Measurements from ENCODE around the gene RECK. TPM values are rescaled to one million over a fixed set of nuclear protein-coding genes. Genes with fewer than 3 reads are reported as not detected.
A peak's percentile ranks its signal among the peaks of the same experiment; 100 is the strongest.

Gene RECK
- total RNA-seq, 2 donors from 2014 or later: 6.3 to 6.8 TPM

DNA sequence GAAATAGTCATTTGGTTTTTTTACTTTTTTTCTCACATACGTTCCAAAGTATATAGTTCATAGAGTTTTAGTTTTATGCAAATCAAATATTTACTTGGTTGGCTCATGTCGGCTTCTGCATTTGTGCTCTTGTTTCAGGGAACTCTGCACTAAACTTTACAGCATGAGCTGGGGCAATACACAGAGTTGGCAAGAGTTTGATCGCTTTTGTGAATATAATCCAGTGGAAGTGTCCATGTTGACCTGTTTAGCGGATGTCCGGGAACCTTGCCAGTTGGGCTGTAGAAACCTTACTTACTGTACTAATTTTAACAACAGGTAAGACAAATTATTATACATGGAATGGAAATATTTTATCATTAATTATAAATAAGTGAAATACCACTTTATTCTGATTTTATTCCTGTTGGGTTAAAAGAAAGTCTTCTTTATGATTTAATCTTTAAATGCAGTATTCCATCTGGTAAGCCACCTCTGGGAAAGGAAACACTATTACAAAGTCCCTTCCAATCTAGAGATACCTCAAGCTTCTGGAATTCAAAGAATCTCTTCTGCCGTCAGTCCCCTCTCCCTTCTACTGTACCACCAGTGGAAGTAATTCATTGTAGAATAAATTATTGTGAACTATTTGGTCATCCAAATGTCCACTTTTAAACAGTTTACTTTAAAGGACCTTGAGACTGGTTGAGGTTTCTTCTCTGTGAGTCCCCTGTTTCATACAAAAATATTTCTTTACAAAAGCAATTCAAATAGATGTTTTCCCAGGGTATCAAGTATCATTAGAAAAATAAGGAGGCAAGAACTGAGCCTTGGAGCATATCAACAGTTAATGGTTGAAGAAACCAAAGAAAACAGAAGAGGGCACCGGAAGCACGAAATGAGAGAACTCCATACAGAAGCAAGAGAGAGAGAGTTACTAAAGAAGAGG is 54.6 kb downstream of the RECK start:
- H3K27me3 Mint-ChIP-seq (ENCODE audit: low read depth): no peaks in the 10 kb centered on the region
- peaks cover 3% of the 10 kb centered on the region in 2 donors for H3K9me3 Mint-ChIP-seq
- H3K27ac Mint-ChIP-seq: peak overlapping the region; percentile 23
- ATAC-seq (replicated peaks in 1 of 2): no peak
- H3K4me1 Mint-ChIP-seq (ENCODE audit: low read depth): peaks cover 20% of the 10 kb centered on the region
- peak overlapping the region; percentile 6 to 23 for H3K4me3 Mint-ChIP-seq
- DNase-seq: no peak
- peaks cover 6% of the 10 kb centered on the region in 2 donors for H3K36me3 Mint-ChIP-seq (ENCODE audit: insufficient read depth in 2 of 2)

DNA sequence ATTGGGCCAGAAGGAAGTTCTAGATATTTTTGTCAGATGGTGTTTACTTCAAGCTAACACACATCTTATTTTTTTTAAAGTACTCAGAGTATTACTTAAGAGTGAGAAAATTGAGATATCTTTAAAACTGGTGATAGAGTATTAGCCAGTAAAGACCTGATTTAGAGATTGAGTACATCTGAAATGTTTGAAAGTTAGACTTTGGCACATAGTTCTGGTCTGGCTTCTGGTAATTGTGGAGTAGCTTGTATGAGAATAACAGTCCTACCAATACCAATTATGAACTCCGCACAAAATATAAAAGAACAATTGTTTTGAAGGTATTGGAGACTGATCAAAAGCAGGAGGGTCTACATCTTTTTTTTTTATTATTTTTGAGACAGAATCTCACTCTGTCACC is 55.3 kb downstream of the RECK start:
- peaks cover 3% of the 10 kb centered on the region in 2 donors for H3K9me3 Mint-ChIP-seq
- no peaks in the 10 kb centered on the region for H3K27me3 Mint-ChIP-seq (ENCODE audit: low read depth)
- DNase-seq: no peak
- peaks cover 4 to 6% of the 10 kb centered on the region in 2 donors for H3K36me3 Mint-ChIP-seq (ENCODE audit: insufficient read depth in 2 of 2)
- H3K27ac Mint-ChIP-seq: peak overlapping the region; percentile 23
- peaks cover 20% of the 10 kb centered on the region for H3K4me1 Mint-ChIP-seq (ENCODE audit: low read depth)
- no peak for ATAC-seq (replicated peaks in 1 of 2)
- H3K4me3 Mint-ChIP-seq: no peak overlapping the region

GRCh38 chr9:36092509-36093215 is 55.9 kb downstream of the RECK start:
- Mint-ChIP-seq H3K9me3 (peaks cover 3% of the 10 kb centered on the region in 2 donors), H3K27me3 (ENCODE audit: low read depth) (no peaks in the 10 kb centered on the region), H3K36me3 (ENCODE audit: insufficient read depth in 2 of 2) (peaks cover 2 to 6% of the 10 kb centered on the region in 2 donors), H3K4me1 (ENCODE audit: low read depth) (peaks cover 20% of the 10 kb centered on the region), H3K27ac (peak overlapping the region; percentile 64), H3K4me3 (peak overlapping the region; percentile 33 to 54)
- DNase-seq (peak; percentile 45 to 51), ATAC-seq (replicated peaks in 1 of 2) (peak; percentile 96 to 97)

GRCh38 chr9:36093384-36093783 is 56.7 kb downstream of the RECK start:
- peaks cover 3% of the 10 kb centered on the region in 2 donors for H3K9me3 Mint-ChIP-seq
- no peak overlapping the region for H3K4me3 Mint-ChIP-seq
- H3K36me3 Mint-ChIP-seq (ENCODE audit: insufficient read depth in 2 of 2): peaks cover 2 to 6% of the 10 kb centered on the region in 2 donors
- H3K27me3 Mint-ChIP-seq (ENCODE audit: low read depth): no peaks in the 10 kb centered on the region
- ATAC-seq (replicated peaks in 1 of 2): no peak
- peaks cover 20% of the 10 kb centered on the region for H3K4me1 Mint-ChIP-seq (ENCODE audit: low read depth)
- no peak for DNase-seq
- no peak overlapping the region for H3K27ac Mint-ChIP-seq

- peaks cover 8% of the 10 kb centered on the region for H3K4me1 Mint-ChIP-seq (ENCODE audit: low read depth)
- ATAC-seq (replicated peaks in 1 of 2) (no peak), DNase-seq (no peak)
- H3K4me3 Mint-ChIP-seq: no peak overlapping the region
- H3K36me3 Mint-ChIP-seq (ENCODE audit: insufficient read depth in 2 of 2): no peaks in the 10 kb centered on the region
- no peak overlapping the region for H3K27ac Mint-ChIP-seq
- no peaks in the 10 kb centered on the region for H3K27me3 Mint-ChIP-seq (ENCODE audit: low read depth)
- no peaks in the 10 kb centered on the region for H3K9me3 Mint-ChIP-seq
These were observed 63.0 kb downstream of the RECK start for GRCh38 chr9:36099718-36100117.

DNA sequence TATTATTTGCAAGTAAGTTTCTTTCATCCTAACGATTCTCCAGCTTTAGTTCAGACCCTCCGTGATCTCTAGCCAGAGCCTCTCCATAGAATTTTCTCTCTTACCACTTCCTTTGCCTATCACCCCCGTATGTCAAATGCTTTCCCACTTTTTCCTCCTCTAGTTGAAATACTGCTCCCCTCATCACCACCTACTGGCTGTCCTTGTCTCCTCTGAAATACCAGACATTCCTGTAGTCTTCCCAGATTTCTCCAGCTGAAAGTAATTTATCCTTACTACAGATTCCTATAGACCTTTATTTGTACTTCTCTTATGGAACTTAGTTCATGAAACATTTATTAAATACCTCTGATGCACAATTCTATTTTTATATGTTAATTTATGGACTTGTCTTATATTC is 63.8 kb downstream of the RECK start:
- Mint-ChIP-seq H3K27ac (no peak overlapping the region), H3K36me3 (ENCODE audit: insufficient read depth in 2 of 2) (no peaks in the 10 kb centered on the region), H3K4me1 (ENCODE audit: low read depth) (peaks cover 8% of the 10 kb centered on the region), H3K4me3 (no peak overlapping the region), H3K9me3 (no peaks in the 10 kb centered on the region), H3K27me3 (ENCODE audit: low read depth) (no peaks in the 10 kb centered on the region)
- no peak for ATAC-seq (replicated peaks in 1 of 2)
- DNase-seq: no peak

DNA sequence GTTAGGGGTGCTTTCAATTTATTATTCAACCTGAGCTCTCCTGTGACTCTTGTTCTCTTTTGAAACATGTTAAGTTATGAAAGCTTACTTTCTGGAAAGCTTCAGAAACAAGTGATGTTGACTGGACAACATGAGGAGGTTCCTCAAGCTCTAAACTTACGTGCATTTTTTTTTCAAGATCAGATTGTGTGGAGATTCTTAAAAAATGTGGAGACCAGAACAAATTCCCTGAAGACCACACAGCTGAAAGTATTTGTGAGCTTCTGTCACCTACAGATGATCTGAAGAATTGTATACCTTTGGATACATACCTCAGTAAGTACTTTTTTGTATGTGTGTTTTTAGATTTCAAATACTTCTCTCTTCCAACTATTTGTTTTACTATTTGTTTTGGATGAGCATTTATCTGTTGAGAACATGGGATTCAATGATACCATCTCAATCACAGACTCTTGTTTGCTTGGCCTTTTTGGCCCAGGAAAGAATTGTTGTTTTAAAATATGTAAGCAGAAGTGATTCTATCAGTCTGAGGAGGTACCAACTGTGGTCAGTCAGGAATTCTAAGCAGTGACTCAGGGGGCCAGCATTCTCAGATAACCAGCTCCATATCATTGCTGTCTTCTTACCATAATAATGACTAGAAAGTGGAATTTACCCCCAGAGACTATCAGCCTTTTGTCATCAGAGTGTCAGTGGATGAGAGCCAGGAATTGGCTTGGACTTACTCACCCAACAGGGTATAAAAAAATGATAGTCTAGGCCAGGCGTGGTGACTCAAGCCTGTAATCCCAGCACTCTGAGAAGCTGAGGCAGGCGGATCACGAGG is 65.4 kb downstream of the RECK start:
- ATAC-seq (replicated peaks in 1 of 2) (no peak), DNase-seq (no peak)
- no peaks in the 10 kb centered on the region for H3K9me3 Mint-ChIP-seq
- H3K4me3 Mint-ChIP-seq: no peak overlapping the region
- H3K27ac Mint-ChIP-seq: no peak overlapping the region
- H3K27me3 Mint-ChIP-seq (ENCODE audit: low read depth): no peaks in the 10 kb centered on the region
- no peaks in the 10 kb centered on the region for H3K36me3 Mint-ChIP-seq (ENCODE audit: insufficient read depth in 2 of 2)
- peaks cover 8% of the 10 kb centered on the region for H3K4me1 Mint-ChIP-seq (ENCODE audit: low read depth)

- Mint-ChIP-seq H3K4me1 (ENCODE audit: low read depth) (peaks cover 8% of the 10 kb centered on the region), H3K4me3 (no peak overlapping the region), H3K27ac (no peak overlapping the region), H3K27me3 (ENCODE audit: low read depth) (no peaks in the 10 kb centered on the region), H3K9me3 (no peaks in the 10 kb centered on the region), H3K36me3 (ENCODE audit: insufficient read depth in 2 of 2) (no peaks in the 10 kb centered on the region)
- DNase-seq: peak; percentile 87 to 89
- ATAC-seq (replicated peaks in 1 of 2): peak; percentile 100
These were observed 66.2 kb downstream of the RECK start for GRCh38 chr9:36102742-36103495.

DNA sequence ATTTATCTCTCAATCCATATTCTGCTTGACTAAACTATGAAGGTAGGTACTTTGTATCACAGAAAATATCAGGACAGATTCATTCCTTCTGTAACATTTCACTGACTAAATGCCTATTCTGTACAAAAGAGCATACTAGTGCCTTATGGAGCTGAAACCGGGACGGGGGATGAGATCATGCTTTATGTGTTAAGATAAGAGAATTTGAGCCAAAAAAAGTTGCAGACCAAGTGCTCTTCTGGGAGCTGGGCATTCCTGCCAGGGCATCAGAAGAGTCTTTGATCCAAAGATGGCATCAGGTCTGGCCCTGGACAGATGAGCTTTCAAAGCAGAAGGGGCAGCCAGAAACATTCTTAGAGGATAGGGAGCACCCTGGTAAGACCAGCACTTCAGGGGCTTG is 72.4 kb downstream of the RECK start:
- H3K9me3 Mint-ChIP-seq: no peaks in the 10 kb centered on the region
- H3K36me3 Mint-ChIP-seq (ENCODE audit: insufficient read depth in 2 of 2): no peaks in the 10 kb centered on the region
- peaks cover 16% of the 10 kb centered on the region for H3K4me1 Mint-ChIP-seq (ENCODE audit: low read depth)
- no peak overlapping the region for H3K4me3 Mint-ChIP-seq
- ATAC-seq (replicated peaks in 1 of 2) (no peak), DNase-seq (no peak)
- H3K27me3 Mint-ChIP-seq (ENCODE audit: low read depth): no peaks in the 10 kb centered on the region
- no peak overlapping the region for H3K27ac Mint-ChIP-seq

GRCh38 chr9:36110434-36110833 is 73.7 kb downstream of the RECK start:
- Mint-ChIP-seq H3K4me1 (ENCODE audit: low read depth) (peaks cover 16% of the 10 kb centered on the region), H3K27me3 (ENCODE audit: low read depth) (no peaks in the 10 kb centered on the region), H3K27ac (no peak overlapping the region), H3K9me3 (no peaks in the 10 kb centered on the region), H3K4me3 (no peak overlapping the region), H3K36me3 (ENCODE audit: insufficient read depth in 2 of 2) (no peaks in the 10 kb centered on the region)
- no peak for ATAC-seq (replicated peaks in 1 of 2)
- no peak for DNase-seq

DNA sequence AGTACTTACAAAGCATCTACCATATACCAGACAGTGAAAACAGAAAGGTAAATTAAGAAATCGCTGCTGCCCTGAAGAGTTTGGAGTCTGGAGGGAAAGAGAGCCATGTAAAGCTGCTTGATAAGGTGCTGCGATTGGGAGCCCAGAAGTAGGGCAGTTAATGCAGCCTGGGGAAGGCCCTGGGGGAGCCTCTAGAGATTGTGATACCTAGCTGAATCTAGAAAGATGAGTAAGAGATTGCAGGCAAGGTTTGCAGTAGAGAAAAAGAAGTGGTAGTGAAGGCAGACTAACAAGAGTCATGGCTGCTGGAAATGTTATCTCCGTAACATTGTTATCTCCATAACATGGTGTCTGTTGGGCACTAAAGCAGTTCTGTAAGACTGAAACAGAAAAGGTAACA is 75.8 kb downstream of the RECK start:
- Mint-ChIP-seq H3K36me3 (ENCODE audit: insufficient read depth in 2 of 2) (no peaks in the 10 kb centered on the region), H3K4me1 (ENCODE audit: low read depth) (peaks cover 23% of the 10 kb centered on the region)
- ATAC-seq (replicated peaks in 1 of 2): peak; percentile 22 to 57

DNA sequence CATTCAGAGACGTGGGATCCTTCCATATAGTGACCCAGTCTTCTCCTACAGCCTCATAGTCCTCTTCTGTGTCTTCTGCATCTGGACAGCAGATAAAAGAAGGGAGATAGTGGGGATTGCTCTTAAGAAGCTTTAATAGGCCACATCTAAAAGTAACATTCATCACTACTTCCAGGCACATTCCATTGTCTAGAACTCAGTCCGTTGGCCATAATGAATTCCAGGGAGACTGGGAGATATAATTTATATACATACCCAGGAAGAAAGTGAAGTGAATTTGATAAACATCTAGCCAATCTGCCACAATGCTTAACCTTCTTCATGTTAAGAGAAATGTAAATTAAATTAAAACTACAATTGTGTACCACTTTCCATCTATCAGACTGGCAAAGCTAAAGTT is 77.3 kb downstream of the RECK start:
- no peak for ATAC-seq (replicated peaks in 1 of 2)
- Mint-ChIP-seq H3K36me3 (ENCODE audit: insufficient read depth in 2 of 2) (no peaks in the 10 kb centered on the region), H3K4me3 (no peak overlapping the region), H3K4me1 (ENCODE audit: low read depth) (peaks cover 14% of the 10 kb centered on the region), H3K27me3 (ENCODE audit: low read depth) (no peaks in the 10 kb centered on the region), H3K9me3 (no peaks in the 10 kb centered on the region), H3K27ac (no peak overlapping the region)
- DNase-seq: no peak

More for the DNA sequence above, 75.8 kb downstream of the RECK start:
- H3K9me3 Mint-ChIP-seq: no peaks in the 10 kb centered on the region
- no peaks in the 10 kb centered on the region for H3K27me3 Mint-ChIP-seq (ENCODE audit: low read depth)
- no peak overlapping the region for H3K4me3 Mint-ChIP-seq
- DNase-seq: no peak
- no peak overlapping the region for H3K27ac Mint-ChIP-seq

All from activated T-cell treated with anti-CD3 and anti-CD28 coated beads, Interleukin-2, amount 50 U/mL, for 72 hours (primary cell).